ENCODE results near the gene GABPB2.

DNA sequence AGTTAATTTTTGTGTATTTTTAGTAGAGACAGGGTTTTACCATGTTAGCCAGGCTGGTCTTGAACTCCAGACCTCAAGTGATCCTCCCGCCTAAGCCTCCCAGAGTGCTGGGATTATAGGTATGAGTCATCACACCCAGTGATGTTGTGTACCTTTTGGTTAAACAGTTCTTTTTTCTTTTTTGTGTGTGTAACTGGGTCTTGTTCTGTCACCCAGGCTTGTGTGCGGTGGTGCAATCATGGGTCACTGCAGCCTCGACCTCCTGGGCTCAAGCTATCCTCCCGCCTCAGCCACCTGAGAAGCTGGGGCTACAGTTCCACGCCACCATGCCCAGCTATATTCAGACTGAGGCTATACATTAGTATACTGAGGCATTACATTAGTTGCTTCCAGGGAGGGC, 37.8 kb downstream of the GABPB2 start:
- no peak for TF ChIP-seq POLR2A (IDR thresholded peaks at IDR 0.05; ENCODE audit: low read depth, low read length)
- no peak for TF ChIP-seq TAF1 (IDR thresholded peaks at IDR 0.05; ENCODE audit: low read depth, low read length)
- TF ChIP-seq POLR2AphosphoS5 (IDR thresholded peaks at IDR 0.05; ENCODE audit: low read depth, low read length): no peak
- TF ChIP-seq PAX5 (IDR thresholded peaks at IDR 0.05; ENCODE audit: insufficient read depth, low read length, severe bottlenecking): no peak
- no peak for TF ChIP-seq SPI1 (IDR thresholded peaks at IDR 0.05; ENCODE audit: low read depth, low read length)
- TF ChIP-seq POU2F2 (IDR thresholded peaks at IDR 0.05; ENCODE audit: low read depth, low read length): no peak
